ENCODE measurements around the gene TUBA4A.
"Not testable (repeated sequence)": the region's sequence is repeated elsewhere in the genome, so short reads cannot be mapped to it uniquely, and the experiment has no call there.

- TF ChIP-seq POLR2A, CTCF (IDR thresholded peaks at IDR 0.05): not testable (repeated sequence)
Observed at GRCh38 chr2:219201331-219201730, 52.4 kb downstream of the TUBA4A start.

Data from testis (tissue), 2 donors.